H9 (cell line): ENCODE results near the gene SYTL1. TPM values are rescaled to one million over a fixed set of nuclear protein-coding genes. Genes with fewer than 3 reads are reported as not detected.

Experiments
- DNase-seq: peaks from one replicate; pipeline ENCODE4 v3.0.0-alpha.2; 2017
- H2AFZ ChIP-seq: one replicate; pipeline ENCODE4 v1.6.1; 2013; ENCODE audit warnings: mild to moderate bottlenecking, low read length, control low read depth, moderate library complexity
- H2AK5ac ChIP-seq: 2 replicates; pipeline ENCODE4 v1.6.1; 2013; ENCODE audit warnings: low read length, control low read depth, mixed read lengths; ENCODE audit not compliant: insufficient read length
- H2BK120ac ChIP-seq: one replicate; pipeline ENCODE4 v1.6.1; 2013; ENCODE audit warnings: low read depth, mild to moderate bottlenecking, low read length, control low read depth, inconsistent platforms; ENCODE audit not compliant: poor library complexity, severe bottlenecking
- H2BK12ac ChIP-seq: 2 replicates; pipeline ENCODE4 v1.6.1; 2013; ENCODE audit warnings: low read length, control low read depth, mixed read lengths, low read depth; ENCODE audit not compliant: insufficient read length
- H2BK15ac ChIP-seq: 2 replicates; pipeline ENCODE4 v1.6.1; 2013; ENCODE audit warnings: low read depth, low read length, control low read depth
- H2BK20ac ChIP-seq: one replicate; pipeline ENCODE4 v1.6.1; 2013; ENCODE audit warnings: low read depth, mild to moderate bottlenecking, low read length, control low read depth, inconsistent platforms; ENCODE audit not compliant: poor library complexity, severe bottlenecking
- H2BK5ac ChIP-seq: 2 replicates; pipeline ENCODE4 v1.6.1; 2013; ENCODE audit warnings: low read length, control low read depth, mixed read lengths; ENCODE audit not compliant: insufficient read length
- H3K14ac ChIP-seq: 2 replicates; pipeline ENCODE4 v1.6.1; 2013; ENCODE audit warnings: low read length, control low read depth; ENCODE audit not compliant: insufficient read depth
- H3K18ac ChIP-seq: 2 replicates; pipeline ENCODE4 v1.6.1; 2013; ENCODE audit warnings: low read depth, mild to moderate bottlenecking, mixed read lengths, low read length, control low read depth; ENCODE audit not compliant: insufficient read length
- H3K23ac ChIP-seq: 2 replicates; pipeline ENCODE4 v1.6.1; 2013; ENCODE audit warnings: low read length, control low read depth, mixed read lengths, low read depth; ENCODE audit not compliant: insufficient read length
- H3K23me2 ChIP-seq: 2 replicates; pipeline ENCODE4 v1.6.1; 2013; ENCODE audit warnings: low read depth, mild to moderate bottlenecking, mixed read lengths, low read length, control low read depth; ENCODE audit not compliant: insufficient read length, poor library complexity, severe bottlenecking
- H3K27ac ChIP-seq: 2 replicates; pipeline ENCODE4 v1.5.1; 2013; ENCODE audit warnings: low read length, control low read depth, mixed read lengths, low read depth; ENCODE audit not compliant: insufficient read length
- H3K27me3 ChIP-seq: 2 replicates; pipeline ENCODE4 v1.6.1; 2013; ENCODE audit warnings: low read length, control low read depth, inconsistent platforms; ENCODE audit not compliant: insufficient read depth
- H3K4ac ChIP-seq: 2 replicates; pipeline ENCODE4 v1.6.1; 2013; ENCODE audit warnings: low read depth, mild to moderate bottlenecking, control low read depth, inconsistent platforms, low read length, moderate library complexity
- H3K4me1 ChIP-seq: 2 replicates; pipeline ENCODE4 v1.6.1; 2013; ENCODE audit warnings: low read length, control low read depth, inconsistent platforms; ENCODE audit not compliant: insufficient read depth
- H3K4me2 ChIP-seq: 2 replicates; pipeline ENCODE4 v1.6.1; 2013; ENCODE audit warnings: low read length, control low read depth, mixed read lengths; ENCODE audit not compliant: insufficient read length, insufficient read depth
- H3K56ac ChIP-seq: 2 replicates; pipeline ENCODE4 v1.6.1; 2013; ENCODE audit warnings: low read depth, mild to moderate bottlenecking, mixed read lengths, low read length, control low read depth; ENCODE audit not compliant: insufficient read length
- H3K79me1 ChIP-seq: 2 replicates; pipeline ENCODE4 v1.6.1; 2013; ENCODE audit warnings: low read depth, mild to moderate bottlenecking, moderate library complexity, low read length, control low read depth, inconsistent platforms; ENCODE audit not compliant: insufficient read depth, poor library complexity, severe bottlenecking
- H3K79me2 ChIP-seq: 2 replicates; pipeline ENCODE4 v1.6.1; 2013; ENCODE audit warnings: low read length, control low read depth, inconsistent platforms; ENCODE audit not compliant: insufficient read depth
- H3K9ac ChIP-seq: 2 replicates; pipeline ENCODE4 v1.6.1; 2013; ENCODE audit warnings: low read length, control low read depth, mixed read lengths; ENCODE audit not compliant: insufficient read length; ENCODE audit errors: extremely low read depth
- H3K9me3 ChIP-seq: one replicate; pipeline ENCODE4 v1.6.1; 2013; ENCODE audit warnings: low read depth, low read length, inconsistent platforms; ENCODE audit not compliant: control insufficient read depth
- H3T11ph ChIP-seq: one replicate; pipeline ENCODE4 v1.6.1; 2013; ENCODE audit warnings: mild to moderate bottlenecking, low read length, control low read depth, inconsistent platforms
- H4K20me1 ChIP-seq: one replicate; pipeline ENCODE4 v1.6.1; 2013; ENCODE audit not compliant: control insufficient read depth, insufficient read length, insufficient read depth
- H4K5ac ChIP-seq: 2 replicates; pipeline ENCODE4 v1.6.1; 2013; ENCODE audit warnings: low read depth, mild to moderate bottlenecking, mixed read lengths, low read length, control low read depth; ENCODE audit not compliant: insufficient read length
- H4K8ac ChIP-seq: replicated peaks from 2 replicates; pipeline ENCODE4 v1.6.1; 2013; ENCODE audit warnings: low read length, control low read depth, mixed read lengths, low read depth; ENCODE audit not compliant: insufficient read length
- H4K91ac ChIP-seq: 2 replicates; pipeline ENCODE4 v1.6.1; 2013; ENCODE audit warnings: low read depth, mild to moderate bottlenecking, moderate library complexity, mixed read lengths, low read length, control low read depth; ENCODE audit not compliant: insufficient read length
- H3K27ac Mint-ChIP-seq, 3 experiments: 2 replicates in 2 of 3; 3 replicates in 1 of 3; pipeline ENCODE4 v1.8.0; 2020 to 2021; ENCODE audit warnings: mixed read lengths in 3 of 3, mild to moderate bottlenecking in 1 of 3, moderate library complexity in 1 of 3
- H3K27me3 Mint-ChIP-seq: 2 replicates; pipeline ENCODE4 v1.8.0; 2021; ENCODE audit warnings: low read depth, mild to moderate bottlenecking, moderate library complexity, mixed read lengths
- H3K36me3 Mint-ChIP-seq, 3 experiments: 2 replicates in 2 of 3; 3 replicates in 1 of 3; pipeline ENCODE4 v1.8.0; 2020 to 2021; ENCODE audit warnings: low read depth in 3 of 3, mixed read lengths in 3 of 3; ENCODE audit not compliant: insufficient read depth in 1 of 3
- H3K4me1 Mint-ChIP-seq, 2 experiments: 2 replicates each; pipeline ENCODE4 v1.8.0; 2020; ENCODE audit warnings: mixed read lengths in 2 of 2
- H3K4me3 Mint-ChIP-seq, 2 experiments: 2 replicates in 1 of 2; 3 replicates in 1 of 2; pipeline ENCODE4 v1.8.0; 2020 to 2021; ENCODE audit warnings: mild to moderate bottlenecking in 2 of 2, mixed read lengths in 2 of 2, moderate library complexity in 1 of 2
- H3K9me3 Mint-ChIP-seq, 2 experiments: 2 replicates in 1 of 2; 3 replicates in 1 of 2; pipeline ENCODE4 v1.8.0; 2020; ENCODE audit warnings: mild to moderate bottlenecking in 2 of 2, mixed read lengths in 2 of 2, moderate library complexity in 1 of 2
- WGBS: extraction: QIAGEN DNeasy Blood & Tissue Kit; methylation state at CpG from one replicate; pipeline ENCODE4 v1.1.7; 2013; ENCODE audit warnings: missing lambda C conversion rate, low lambda C conversion rate, mixed read lengths; ENCODE audit not compliant: insufficient read length; ENCODE audit errors: extremely low coverage; 5-methylcytosine and 5-hydroxymethylcytosine counted together
- total RNA-seq: library from RNA; stranded (reverse); gene quantifications from 2 replicates; pipeline ENCODE4 v1.2.1, GENCODE V29; 2021
- TF ChIP-seq, protein P1 (sequence below): fragments of 200-600 bp; sonication (generic); conservative IDR thresholded peaks from 3 replicates; pipeline ENCODE4 v1.8.0; 2021; ENCODE audit warnings: antibody characterized with exemption, mild to moderate bottlenecking

The SYTL1 gene
- total RNA-seq, 1 experiment from 2014 or later = 12.0 TPM

DNA sequence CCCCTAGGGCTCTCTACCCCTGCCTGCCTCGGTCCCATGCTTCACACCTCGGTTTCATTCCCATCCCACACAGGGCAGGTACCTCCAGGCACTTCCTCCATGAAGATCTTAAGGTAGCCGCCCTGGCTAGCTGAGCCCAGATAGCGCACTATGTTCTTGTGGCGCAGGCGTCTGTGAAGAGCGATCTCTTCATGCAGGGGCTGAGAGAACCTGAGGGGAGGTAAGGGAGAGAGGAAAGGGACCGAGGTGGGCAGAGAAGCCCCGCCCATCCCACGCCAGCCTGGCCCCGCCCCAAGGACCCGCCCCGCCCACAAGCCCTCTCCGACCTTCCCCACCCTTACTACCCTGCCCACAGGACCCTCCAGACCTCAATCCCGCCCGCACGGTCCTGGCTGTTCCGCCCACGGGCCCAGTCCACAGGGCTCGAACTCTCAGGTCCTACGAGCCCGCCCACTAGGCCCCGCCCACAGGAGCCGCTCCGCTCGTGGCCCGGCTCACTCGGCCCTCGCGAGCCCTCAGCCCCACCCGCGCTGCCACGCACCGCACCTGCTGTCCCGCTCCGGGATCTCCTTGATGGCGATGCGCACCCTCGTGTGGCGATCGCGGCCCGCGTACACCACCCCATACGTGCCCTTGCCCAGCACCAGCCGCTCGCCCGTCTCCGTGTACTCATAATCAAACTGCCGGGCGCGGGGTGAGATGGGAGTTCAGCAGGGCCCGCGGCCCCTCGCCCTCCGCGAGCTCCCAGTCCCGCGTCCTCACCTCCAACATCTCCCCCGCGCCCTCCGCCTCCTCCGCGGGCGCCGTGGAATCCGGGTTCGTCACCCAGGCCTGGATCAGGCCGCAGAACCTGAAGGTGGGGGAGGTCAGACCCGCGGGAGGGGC, 18.6 kb downstream of the SYTL1 start:
- Histone ChIP-seq H3K9ac (no peak overlapping the region), H2AFZ (no peak overlapping the region), H2BK120ac (no peak overlapping the region), H3K27me3 (peaks cover 19% of the 10 kb centered on the region; the same call in 1 of the 2 replicates), H2BK5ac (no peak overlapping the region), H4K5ac (no peak overlapping the region), H3K9me3 (no peaks in the 10 kb centered on the region), H3K27ac (no peak overlapping the region), H3K79me2 (no peaks in the 10 kb centered on the region), H3K4me2 (peak overlapping the region; percentile 84), H3T11ph (no peak overlapping the region), H3K4ac (no peak overlapping the region), H3K4me1 (peaks cover 3% of the 10 kb centered on the region; the same call in 1 of the 2 replicates), H2BK12ac (no peak overlapping the region), H3K14ac (0 out of 2 replicates have a peak overlapping the region, but pooled peaks have one; percentile 11), H3K56ac (no peak overlapping the region), H4K91ac (no peak overlapping the region), H2BK20ac (no peak overlapping the region), H4K8ac (no peak overlapping the region), H3K23ac (no peak overlapping the region), H3K23me2 (peaks cover 13% of the 10 kb centered on the region), H3K79me1 (no peaks in the 10 kb centered on the region), H2BK15ac (no peak overlapping the region), H2AK5ac (no peak overlapping the region), H4K20me1 (peaks cover 6% of the 10 kb centered on the region), H3K18ac (no peak overlapping the region)
- no CpG with 5 or more reads among the region's 71 CpGs for WGBS
- peaks cover 0 to 10% (median 3%) of the 10 kb centered on the region in 3 experiments; a peak in 4 of 7 replicates for H3K36me3 Mint-ChIP-seq
- H3K27ac Mint-ChIP-seq = no peak overlapping the region; a peak in 1 of 7 replicates
- H3K4me3 Mint-ChIP-seq = peak overlapping the region; percentile 70 to 81
- DNase-seq = peak; percentile 76
- no peaks in the 10 kb centered on the region; a peak in 1 of 5 replicates for H3K9me3 Mint-ChIP-seq
- H3K4me1 Mint-ChIP-seq = peaks cover 22 to 38% of the 10 kb centered on the region in 2 experiments
- TF ChIP-seq, protein P1, sequence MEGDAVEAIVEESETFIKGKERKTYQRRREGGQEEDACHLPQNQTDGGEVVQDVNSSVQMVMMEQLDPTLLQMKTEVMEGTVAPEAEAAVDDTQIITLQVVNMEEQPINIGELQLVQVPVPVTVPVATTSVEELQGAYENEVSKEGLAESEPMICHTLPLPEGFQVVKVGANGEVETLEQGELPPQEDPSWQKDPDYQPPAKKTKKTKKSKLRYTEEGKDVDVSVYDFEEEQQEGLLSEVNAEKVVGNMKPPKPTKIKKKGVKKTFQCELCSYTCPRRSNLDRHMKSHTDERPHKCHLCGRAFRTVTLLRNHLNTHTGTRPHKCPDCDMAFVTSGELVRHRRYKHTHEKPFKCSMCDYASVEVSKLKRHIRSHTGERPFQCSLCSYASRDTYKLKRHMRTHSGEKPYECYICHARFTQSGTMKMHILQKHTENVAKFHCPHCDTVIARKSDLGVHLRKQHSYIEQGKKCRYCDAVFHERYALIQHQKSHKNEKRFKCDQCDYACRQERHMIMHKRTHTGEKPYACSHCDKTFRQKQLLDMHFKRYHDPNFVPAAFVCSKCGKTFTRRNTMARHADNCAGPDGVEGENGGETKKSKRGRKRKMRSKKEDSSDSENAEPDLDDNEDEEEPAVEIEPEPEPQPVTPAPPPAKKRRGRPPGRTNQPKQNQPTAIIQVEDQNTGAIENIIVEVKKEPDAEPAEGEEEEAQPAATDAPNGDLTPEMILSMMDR = no peak
- H3K27me3 Mint-ChIP-seq = peaks cover 64% of the 10 kb centered on the region
